Measurements from ENCODE around the gene TECPR1. TPM values are rescaled to one million over a fixed set of nuclear protein-coding genes. Genes with fewer than 3 reads are reported as not detected.
A peak's percentile ranks its signal among the peaks of the same experiment; 100 is the strongest.

Gene TECPR1
- polyA plus RNA-seq, 1 experiment, result 3.5 TPM

DNA sequence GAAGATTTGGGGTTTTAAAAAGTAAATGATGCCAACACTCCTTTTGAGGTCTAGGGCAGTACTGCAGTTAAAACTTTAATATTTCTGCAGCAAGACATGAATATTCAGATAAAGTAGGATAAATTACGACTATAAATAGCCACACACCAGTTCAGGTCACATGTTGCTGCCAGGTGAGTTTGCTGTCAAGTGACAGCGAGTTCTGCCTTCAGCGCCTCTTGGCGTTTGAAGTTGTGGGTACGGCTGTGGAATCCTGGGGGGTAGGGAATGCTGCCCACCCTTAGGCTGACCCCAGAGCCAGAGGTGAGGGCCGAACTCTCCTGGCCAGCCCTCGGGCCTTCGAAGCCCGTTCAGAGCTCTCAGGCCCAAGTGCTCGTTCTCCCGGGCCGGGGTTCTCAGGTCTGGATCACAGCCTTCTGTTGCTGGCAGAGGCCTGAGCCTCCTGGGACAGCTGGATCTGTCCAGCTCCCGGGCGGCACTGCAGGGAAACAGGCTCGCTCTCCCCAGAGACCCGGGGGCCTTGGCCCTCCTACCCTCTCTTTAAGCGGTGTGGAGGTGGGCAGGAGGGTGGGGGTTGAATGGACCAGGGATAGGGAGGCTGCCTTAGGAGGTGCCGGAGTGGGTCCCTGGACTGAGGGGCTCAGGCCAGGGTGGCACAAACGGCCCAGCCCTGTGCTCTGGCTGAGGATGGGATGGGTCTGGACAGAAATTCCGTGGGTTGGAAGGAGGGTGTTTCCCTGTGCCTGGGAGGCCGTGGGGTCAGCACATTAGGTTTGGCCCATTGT lies 34.9 kb upstream of the TECPR1 start:
- POLR2A ChIA-PET, result no interaction called here
- DNase-seq (ENCODE audit: low read depth, low spot score), result no peak

DNA sequence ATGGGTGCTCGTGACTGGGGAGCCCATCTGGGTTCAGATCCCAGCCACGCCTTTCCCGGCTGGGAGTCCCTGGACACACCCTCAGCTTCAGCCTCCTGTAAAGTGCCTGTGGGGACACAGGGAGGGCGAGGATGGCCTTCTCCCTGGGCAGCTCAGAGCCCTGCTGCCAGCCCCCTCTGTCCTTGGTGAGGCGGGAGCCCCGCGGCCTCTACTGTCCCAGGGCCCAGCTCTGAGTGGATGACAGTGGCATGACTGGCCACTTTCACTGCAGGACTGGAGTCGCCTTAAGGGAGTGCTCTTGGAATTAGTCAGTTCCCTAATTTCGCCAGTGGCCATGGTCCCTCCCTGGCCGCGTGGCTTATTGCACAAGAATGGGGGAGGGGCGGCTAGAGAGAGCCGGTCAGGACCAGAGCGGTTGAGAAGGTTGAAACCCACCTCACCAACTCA lies 34.1 kb upstream of the TECPR1 start:
- ChIA-PET POLR2A (no interaction called here), CTCF (interaction anchor here (1.0 kb wide), 1 partner anchor 8 kb away, joined by 5 read pairs; no protein-coding TSS in a partner anchor)
- no peak for DNase-seq (ENCODE audit: low read depth, low spot score)
- TF ChIP-seq, protein P1, sequence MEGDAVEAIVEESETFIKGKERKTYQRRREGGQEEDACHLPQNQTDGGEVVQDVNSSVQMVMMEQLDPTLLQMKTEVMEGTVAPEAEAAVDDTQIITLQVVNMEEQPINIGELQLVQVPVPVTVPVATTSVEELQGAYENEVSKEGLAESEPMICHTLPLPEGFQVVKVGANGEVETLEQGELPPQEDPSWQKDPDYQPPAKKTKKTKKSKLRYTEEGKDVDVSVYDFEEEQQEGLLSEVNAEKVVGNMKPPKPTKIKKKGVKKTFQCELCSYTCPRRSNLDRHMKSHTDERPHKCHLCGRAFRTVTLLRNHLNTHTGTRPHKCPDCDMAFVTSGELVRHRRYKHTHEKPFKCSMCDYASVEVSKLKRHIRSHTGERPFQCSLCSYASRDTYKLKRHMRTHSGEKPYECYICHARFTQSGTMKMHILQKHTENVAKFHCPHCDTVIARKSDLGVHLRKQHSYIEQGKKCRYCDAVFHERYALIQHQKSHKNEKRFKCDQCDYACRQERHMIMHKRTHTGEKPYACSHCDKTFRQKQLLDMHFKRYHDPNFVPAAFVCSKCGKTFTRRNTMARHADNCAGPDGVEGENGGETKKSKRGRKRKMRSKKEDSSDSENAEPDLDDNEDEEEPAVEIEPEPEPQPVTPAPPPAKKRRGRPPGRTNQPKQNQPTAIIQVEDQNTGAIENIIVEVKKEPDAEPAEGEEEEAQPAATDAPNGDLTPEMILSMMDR (IDR thresholded peaks at IDR 0.05; ENCODE audit: low read depth, low read length), result no peak
- Histone ChIP-seq H3K27me3 (ENCODE audit: control insufficient read depth, insufficient read depth, low read length) (no peaks in the 10 kb centered on the region), H3K4me3 (ENCODE audit: low read depth, low read length) (no peak overlapping the region), H3K9me3 (ENCODE audit: control insufficient read depth, insufficient read depth, low read length) (no peaks in the 10 kb centered on the region; the same call in 1 of the 2 replicates), H3K27ac (ENCODE audit: low read depth, low read length) (peak overlapping the region; percentile 11)

More for the DNA sequence above, 34.9 kb upstream of the TECPR1 start:
- CTCF ChIA-PET, result no interaction called here
- no peaks in the 10 kb centered on the region for H3K27me3 ChIP-seq (ENCODE audit: control insufficient read depth, insufficient read depth, low read length)
- H3K4me3 ChIP-seq (ENCODE audit: low read depth, low read length), result no peak overlapping the region
- TF ChIP-seq, protein P1 (IDR thresholded peaks at IDR 0.05; ENCODE audit: low read depth, low read length), result no peak
- H3K9me3 ChIP-seq (ENCODE audit: control insufficient read depth, insufficient read depth, low read length), result no peaks in the 10 kb centered on the region; the same call in 1 of the 2 replicates
- no peak overlapping the region for H3K27ac ChIP-seq (ENCODE audit: low read depth, low read length)

DNA sequence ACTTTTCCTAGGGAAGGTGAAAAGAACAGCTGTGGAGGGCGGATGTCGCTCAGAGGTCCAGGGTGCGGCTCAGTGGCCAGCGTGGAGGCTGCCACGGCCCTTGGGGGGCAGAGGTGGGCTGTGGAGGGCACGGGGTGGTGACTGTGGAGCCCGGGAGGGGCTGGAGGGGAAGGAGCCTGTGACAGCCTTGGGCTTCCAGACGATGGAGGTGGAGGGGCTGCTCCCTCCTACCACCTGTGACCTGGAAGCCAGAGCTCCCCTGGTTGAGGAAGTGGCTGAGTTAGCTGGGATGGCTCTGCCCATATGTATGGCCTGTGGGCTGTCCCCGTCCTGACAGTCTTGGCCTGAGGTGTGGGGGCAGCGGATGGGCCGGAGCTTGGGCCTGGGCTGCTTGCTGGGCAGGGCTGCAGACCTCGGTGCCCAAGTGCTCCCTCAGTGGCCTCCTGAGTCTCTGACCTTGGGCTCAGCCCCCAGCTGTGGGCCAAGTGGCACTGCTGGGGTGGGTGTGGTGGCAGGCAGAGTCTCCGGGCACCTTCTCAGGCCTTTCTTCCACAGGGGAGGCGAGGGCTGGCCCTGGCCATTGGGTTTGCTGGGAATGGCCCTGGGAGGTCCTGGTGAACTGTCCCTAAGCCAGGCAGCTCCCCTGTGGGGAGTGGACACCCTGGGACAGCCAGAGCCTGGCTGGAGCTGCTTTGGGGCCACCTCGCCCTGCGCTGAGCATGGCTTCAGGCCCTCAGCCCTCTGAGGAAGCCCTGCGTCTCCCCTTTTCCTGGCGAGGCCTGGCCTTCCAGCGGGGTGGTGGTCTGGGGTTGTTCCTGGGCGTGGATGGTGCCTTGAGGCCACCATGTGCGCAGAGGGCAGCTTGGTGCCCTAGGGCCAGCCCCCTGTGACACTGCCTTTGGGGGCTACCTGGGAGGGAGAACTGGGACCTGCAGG lies 33.4 kb upstream of the TECPR1 start:
- H3K27ac ChIP-seq (ENCODE audit: low read depth, low read length), result peak overlapping the region; percentile 11
- POLR2A ChIA-PET, result no interaction called here
- peak overlapping the region; percentile 90; the same call in 1 of the 2 replicates for H3K4me3 ChIP-seq (ENCODE audit: low read depth, low read length)
- no peak for DNase-seq (ENCODE audit: low read depth, low spot score)
- TF ChIP-seq, protein P1 (IDR thresholded peaks at IDR 0.05; ENCODE audit: low read depth, low read length), result no peak
- H3K27me3 ChIP-seq (ENCODE audit: control insufficient read depth, insufficient read depth, low read length), result no peaks in the 10 kb centered on the region
- CTCF ChIA-PET, result interaction anchor here (0.7 to 1.0 kb wide), 2 partner anchors 9 to 18 kb away, joined by 3 to 5 read pairs; no protein-coding TSS in a partner anchor
- no peaks in the 10 kb centered on the region; the same call in 1 of the 2 replicates for H3K9me3 ChIP-seq (ENCODE audit: control insufficient read depth, insufficient read depth, low read length)

DNA sequence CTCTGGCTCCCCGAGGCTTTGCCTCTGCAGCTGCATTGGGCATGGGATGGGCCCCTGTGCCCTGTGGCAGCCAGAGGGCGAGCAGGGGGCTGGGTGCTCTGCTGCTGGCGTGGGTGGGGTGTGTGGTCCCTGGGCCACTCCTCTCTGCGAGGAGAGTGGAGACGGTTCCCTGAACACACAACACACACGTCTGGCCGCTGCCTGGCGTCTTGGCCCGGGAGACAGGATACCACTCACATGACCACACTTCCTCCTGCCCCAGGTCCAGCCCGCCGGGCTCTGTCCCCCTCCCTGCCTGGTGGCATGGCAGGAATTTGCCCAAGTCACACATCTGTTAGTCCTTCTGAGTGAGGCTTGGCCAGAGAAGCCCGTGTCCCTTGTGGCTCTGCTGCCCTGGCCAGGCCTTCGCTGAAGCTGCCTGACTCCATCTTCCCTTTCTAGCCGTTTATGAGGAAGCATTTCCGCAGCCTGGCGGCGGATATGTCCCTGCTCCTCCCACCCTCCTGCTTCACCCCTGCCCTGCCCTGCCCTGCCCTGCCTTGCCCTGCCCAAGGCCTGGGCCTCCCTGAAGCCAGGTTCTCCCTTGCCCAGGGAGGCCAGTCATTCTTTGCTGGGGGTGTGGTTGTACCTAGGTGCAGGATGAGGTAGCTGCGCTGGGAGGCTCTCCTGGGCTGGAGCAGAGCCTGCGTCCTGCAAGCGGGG lies 32.5 kb upstream of the TECPR1 start:
- peak overlapping the region; percentile 90 for H3K4me3 ChIP-seq (ENCODE audit: low read depth, low read length)
- no peak for DNase-seq (ENCODE audit: low read depth, low spot score)
- POLR2A ChIA-PET, result no interaction called here
- CTCF ChIA-PET, result interaction anchor here (0.7 kb wide), 1 partner anchor 17 kb away, joined by 3 read pairs; no protein-coding TSS in a partner anchor
- no peaks in the 10 kb centered on the region for H3K27me3 ChIP-seq (ENCODE audit: control insufficient read depth, insufficient read depth, low read length)
- TF ChIP-seq, protein P1 (IDR thresholded peaks at IDR 0.05; ENCODE audit: low read depth, low read length), result no peak
- peak overlapping the region; percentile 52 for H3K27ac ChIP-seq (ENCODE audit: low read depth, low read length)
- H3K9me3 ChIP-seq (ENCODE audit: control insufficient read depth, insufficient read depth, low read length), result no peaks in the 10 kb centered on the region; the same call in 1 of the 2 replicates

Data from AG04450 (cell line).